Stimulated activated CD8-positive, alpha-beta memory T cell treated with anti-CD3 and anti-CD28 coated beads, Interleukin-15, amount 100 ng/mL, for 24 hours (primary cell): Measurements from ENCODE around the gene RND1.

ENCODE experiments used
- DNase-seq: peaks from one replicate; pipeline ENCODE4 v3.0.0-alpha.2; 2020; ENCODE audit warnings: low read depth

Gene RND1

GRCh38 chr12:48827513-48828096 lies 38.1 kb downstream of the RND1 start:
- no peak for DNase-seq

GRCh38 chr12:48827026-48827425 lies 38.6 kb downstream of the RND1 start:
- DNase-seq = no peak

DNA sequence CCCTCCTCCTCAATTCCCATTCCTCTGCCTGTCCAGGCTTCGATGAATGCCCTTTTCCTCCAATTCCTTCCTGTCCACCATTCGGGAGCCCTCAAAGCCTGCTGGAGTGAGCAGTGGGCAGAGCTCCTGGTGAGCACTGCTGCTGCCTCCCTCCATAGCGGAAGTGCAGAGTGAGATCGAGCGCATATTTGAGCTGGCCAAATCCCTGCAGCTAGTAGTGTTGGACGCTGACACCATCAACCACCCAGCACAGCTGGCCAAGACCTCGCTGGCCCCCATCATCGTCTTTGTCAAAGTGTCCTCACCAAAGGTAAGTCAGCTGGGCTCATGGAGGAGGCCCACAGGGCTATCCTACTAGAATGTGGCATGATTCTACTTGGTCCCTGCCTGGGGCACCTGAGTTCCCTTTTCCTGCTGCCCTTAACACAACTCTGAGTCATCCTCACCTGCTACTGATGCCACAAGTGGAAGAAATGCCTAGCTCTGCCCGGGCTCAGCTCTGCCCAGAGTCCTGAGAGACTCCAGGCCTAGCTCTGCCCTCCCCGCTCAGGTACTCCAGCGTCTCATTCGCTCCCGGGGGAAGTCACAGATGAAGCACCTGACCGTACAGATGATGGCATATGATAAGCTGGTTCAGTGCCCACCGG lies 39.3 kb downstream of the RND1 start:
- DNase-seq = no peak

DNA sequence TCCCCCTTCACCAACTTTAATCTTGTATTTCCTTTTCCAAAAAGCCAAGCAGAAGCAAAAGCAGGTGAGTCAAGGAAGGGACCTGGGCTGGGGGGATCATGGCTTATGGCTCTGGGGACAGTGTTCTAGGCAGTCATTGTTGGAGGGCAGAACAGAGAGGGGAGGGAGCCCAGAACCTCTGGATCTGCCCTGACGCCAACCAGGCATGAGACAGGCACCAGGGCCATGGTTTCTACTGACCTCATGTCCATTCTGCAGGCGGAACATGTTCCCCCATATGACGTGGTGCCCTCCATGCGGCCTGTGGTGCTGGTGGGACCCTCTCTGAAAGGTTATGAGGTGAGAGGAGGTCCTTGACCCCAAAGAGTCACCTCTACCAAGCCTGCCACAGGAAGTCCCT lies 40.8 kb downstream of the RND1 start:
- no peak for DNase-seq

GRCh38 chr12:48824112-48824511 lies 41.6 kb downstream of the RND1 start:
- DNase-seq = no peak

DNA sequence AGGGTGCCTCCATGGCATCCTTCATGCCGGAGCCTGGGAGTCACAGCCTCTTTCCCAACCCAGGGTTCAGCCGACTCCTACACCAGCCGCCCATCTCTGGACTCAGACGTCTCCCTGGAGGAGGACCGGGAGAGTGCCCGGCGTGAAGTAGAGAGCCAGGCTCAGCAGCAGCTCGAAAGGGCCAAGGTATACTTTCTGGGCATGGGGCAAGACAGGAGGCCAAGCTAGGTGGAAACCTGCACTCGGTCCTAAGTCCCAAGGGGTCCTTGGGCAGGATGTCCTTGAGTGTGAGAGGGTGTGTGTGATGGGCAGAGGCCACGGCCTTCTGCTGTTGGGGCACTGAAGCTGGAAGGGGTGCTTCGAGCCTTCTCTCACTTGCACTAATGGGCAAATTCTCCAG lies 42.4 kb downstream of the RND1 start:
- DNase-seq = no peak

GRCh38 chr12:48822711-48823110 lies 43.0 kb downstream of the RND1 start:
- no peak for DNase-seq

GRCh38 chr12:48822139-48822538 lies 43.5 kb downstream of the RND1 start:
- no peak for DNase-seq

GRCh38 chr12:48819986-48820725 lies 45.5 kb downstream of the RND1 start:
- DNase-seq = no peak

DNA sequence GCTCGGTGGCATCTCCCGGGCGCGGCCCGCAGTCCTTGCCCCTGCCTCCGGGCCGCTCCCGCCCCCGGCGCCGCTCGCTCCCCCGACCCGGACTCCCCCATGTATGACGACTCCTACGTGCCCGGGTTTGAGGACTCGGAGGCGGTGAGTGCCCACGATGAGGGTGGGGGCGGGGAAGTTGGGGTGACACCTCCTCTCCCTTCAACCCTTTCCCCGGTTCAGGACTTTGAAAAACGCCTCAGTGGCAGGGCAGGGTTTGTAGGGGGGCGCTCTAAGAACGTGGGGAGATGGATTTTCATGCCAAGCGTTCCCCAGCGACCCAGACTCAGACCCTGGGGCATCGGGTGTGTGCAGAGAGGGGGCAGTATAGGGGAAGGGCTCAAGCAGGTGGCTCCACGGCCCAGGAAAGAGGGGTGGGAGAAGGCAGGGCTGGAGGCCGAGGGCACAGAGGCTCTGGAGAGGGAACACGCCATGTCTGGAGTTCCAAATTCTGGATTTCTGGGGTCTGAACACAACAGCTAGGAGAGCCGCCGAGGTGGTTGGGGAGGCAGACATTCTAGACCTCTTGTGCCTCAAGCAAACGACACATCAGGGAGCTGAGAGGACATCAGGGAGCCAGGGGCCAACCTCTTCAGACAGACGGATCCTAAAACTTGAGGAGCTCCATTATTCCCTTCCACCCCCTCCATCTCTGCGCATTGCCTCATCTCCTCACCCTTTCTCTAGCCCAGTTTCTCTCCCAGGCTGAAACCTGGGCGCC lies 46.7 kb downstream of the RND1 start:
- DNase-seq = no peak

GRCh38 chr12:48817873-48818830 lies 47.5 kb downstream of the RND1 start, which contains the start of gene CACNB3:
TSS of gene CACNB3 (plus strand) at chr12:48818496. CDS start at chr12:48818930, 434 bp downstream.
- DNase-seq = peak; percentile 42

GRCh38 chr12:48816143-48816854 lies 49.4 kb downstream of the RND1 start:
- no peak for DNase-seq

DNA sequence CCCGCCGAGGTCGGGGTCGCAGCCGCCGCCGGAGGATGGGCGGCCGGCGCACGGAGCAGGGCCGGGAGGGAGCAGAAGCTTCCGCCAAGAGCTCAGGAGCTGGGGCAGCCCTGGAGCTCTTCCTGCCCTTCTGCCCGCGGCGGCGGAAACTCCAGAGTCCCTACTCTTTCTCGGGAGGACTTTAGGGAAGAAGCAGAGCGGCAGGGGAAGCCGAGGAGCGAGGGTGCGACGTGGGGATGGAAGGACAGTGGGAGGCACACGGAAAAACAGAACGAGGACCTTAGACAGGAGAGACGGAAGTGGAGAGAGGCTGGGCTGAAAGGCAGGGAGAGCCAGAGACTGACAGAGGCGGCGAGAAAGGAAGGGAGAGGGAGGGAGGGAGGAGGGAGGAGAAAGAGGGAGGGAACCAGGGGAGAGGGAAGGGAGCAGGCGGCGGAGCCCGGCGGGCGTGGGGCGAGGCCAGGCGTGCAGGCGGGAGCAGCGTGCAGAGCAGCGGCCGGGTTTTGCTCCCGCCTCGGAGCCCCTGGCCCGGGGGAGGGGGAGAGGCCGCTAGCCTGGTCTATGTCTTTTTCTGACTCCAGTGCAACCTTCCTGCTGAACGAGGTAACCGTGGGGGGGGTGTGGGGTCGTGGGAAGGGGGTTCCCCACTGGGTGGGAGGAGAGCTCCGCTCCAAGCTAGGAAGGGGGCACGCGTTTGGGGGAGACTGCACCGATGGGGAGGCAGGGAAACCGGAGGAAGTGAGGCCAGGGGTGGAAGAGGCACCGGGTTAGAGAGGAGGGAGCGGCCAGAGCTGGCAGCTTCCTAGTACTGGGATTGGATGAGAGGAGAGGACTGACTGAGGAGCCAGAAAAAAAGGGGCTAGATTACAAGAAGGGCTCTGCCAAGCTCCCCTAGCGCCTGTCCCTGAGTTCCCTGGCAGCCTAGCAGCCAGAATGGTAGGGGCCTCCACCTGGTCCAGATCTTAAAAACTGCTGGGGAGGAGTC lies 50.3 kb downstream of the RND1 start:
- DNase-seq = peak; percentile 14

GRCh38 chr12:48814262-48815125 lies 51.2 kb downstream of the RND1 start:
- peak; percentile 65 for DNase-seq

GRCh38 chr12:48813465-48814261 lies 52.0 kb downstream of the RND1 start:
- DNase-seq = no peak

- no peak for DNase-seq
Measured at GRCh38 chr12:48812389-48812788, 53.3 kb downstream of the RND1 start.

DNA sequence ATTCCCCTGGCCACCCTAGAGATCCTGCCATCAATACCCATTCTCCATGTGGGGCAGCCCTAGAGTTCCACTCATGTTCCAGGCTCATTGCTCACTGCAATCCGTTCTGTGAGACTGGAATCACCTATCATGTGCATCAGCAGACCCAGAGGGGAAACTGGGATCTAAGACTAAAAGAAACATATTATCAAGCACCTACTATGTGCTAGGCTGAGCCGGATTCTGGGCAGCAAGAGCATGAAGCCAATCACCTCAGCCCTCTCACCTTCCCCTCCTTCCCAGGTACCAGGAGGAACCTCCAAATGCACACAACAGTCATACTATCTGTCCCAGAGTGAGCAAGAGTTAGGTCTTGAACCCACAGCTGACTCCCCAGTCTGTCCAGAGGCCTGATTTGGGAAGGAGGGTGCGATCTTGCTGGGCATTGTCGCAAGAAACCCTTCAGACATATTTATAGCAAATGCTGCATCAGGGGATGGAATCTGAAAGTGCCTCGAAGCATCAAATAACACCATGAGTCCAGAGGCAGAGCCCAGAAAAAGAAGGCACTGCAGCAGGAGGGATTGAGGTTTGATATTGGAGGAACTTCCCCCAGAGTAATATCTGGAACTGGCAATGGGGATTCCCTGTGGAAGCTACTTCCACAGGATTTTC lies 54.1 kb downstream of the RND1 start:
- no peak for DNase-seq
